DMS 273 treated with DMSO at 0.1 percent for 48 hours (cell line): ENCODE data around the gene LRRC51.

Source experiments
- DNase-seq: peaks from one replicate; lab custom pipeline; 2025; lab: John Stamatoyannopoulos, UW

Gene LRRC51

DNA sequence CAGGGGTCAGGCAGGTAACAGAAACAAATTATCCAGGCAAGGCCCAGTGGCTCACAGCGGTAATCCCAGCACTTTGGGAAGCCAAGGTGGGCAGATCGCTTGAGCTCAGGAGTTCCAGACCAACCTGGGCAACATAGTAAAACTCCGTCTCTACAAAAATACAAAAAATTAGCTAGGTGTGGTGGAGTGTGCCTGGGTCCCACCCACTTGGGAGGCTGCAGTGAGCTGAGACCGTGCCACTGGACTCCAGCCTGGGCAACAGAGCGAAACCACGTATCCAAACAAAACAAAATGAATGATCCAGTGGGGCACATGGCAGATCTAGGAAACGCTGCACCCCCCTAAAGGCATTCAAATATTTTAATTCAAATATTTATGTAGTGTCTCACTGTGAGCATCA, 10.2 kb upstream of the LRRC51 start:
- DNase-seq: no peak

DNA sequence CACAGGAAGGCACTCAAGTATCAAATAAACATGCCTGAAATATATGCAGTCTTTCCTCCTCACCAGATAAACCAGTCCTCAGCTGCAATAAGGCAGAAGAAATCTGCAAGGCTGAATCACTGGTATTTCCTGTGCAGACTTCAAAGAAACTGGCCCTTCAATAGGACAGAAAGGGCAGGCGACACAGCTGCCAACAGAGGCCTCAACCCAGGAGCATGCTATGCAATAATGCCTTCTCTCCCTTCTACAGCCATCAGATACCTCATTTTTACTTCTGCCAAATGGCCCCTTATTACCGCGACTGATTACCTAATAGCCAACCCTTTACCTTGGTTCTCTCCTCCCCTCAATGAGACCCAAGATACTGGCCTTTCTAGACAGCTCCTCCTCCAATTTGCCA, 8.3 kb upstream of the LRRC51 start:
- no peak for DNase-seq

DNA sequence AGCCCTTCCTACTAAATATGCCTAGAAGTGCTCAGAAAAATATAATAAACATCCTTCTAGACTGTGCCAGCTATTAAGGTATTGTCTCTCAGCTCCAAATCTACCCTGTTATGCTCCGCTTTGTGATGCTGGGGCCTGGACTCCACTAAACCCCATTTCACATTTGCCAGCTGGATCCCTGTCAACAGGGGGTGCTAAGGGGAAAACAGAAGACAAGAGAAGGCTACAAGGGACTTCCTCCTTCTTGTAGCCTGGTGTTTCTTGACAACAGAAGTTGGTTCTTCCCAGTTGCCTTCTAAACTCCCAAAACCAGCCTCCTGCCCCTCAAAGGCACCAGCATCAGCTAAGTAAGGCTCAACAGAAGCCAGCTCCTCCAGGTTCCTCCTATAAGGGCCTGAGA, 5.5 kb upstream of the LRRC51 start:
- no peak for DNase-seq

DNA sequence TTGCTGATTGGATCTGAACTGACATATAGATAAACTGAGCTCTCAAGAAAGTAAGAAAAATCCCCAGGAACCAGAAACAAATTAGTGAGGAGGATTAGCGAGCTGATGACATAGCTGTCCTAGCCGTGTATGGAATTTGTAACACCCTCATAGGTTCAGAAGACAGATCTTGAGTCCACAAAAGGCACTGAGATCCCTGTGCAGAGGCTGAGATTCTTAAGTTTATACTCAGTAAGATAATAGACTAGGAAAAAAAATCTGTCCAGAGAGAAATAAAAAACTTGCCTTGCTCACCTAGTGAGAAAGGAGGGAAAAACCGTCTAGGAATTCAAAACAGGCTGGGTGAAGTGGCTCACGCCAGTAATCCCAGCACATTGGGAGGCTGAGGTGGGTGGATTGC, 4.9 kb upstream of the LRRC51 start:
- no peak for DNase-seq

DNA sequence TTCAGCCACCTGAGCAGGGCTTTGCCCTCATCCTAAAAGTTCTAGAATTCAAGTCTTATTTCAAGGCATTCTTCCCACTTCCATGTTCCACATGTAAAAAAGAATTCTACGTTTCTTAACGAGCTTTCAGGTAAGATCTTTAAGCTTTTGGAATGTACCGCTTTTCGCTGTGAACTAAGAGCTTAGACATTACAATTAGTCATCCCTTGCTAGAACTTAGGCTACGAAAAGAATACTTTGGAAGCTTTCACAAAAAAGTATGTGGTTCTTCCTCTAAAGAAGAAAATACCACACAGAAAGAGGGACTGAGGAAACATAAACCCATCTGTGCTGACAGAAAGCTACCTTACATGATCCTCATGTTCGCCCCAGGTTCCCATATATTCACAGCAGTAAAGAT, 2.2 kb upstream of the LRRC51 start:
- no peak for DNase-seq

DNA sequence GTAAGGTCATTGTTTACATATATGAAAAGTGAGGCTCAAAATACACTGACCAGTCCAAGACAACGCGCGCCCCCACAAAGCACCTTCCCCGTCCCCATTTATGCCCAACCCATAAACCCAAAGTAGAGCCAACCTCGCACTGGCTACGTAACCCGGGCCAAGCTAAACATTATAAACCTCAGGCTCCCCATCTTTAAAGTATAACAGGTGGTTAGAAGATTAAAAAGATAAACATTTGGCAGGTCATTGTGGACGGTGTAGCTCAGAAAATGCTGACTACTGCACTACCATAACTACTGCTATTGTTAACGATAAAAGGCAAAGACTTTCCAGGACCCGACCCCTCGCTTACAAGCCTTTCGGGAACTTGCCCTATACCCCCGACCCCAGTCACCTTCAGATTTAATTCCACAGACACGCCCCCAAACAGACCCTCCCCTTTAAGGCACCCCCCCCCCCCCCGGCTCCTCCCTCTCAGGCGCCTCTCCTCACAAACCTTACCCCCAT, 778 bp upstream of the LRRC51 start:
- peak; percentile 46 for DNase-seq

DNA sequence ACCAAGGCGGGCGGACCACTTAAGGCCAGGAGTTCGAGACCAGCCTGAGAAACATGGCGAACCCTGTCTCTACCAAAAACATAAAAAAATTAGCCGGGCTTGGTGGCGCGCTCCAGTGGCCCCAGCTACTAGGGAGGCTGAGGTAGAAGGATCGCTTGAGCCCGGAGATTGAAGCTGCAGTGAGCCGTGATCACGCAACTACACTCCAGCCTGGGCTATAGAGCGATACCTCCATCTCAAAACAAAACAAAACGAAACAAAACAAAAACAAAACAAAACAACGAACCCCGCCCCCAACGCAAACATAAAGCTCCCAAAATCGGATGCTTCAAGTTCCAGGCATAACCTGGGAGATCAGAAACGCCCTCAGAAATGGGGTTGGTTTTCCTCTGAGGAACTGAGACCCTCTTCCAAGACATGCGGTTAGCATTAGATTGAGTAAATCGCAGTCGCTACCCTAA, 564 bp downstream of the LRRC51 start:
- DNase-seq: no peak

DNA sequence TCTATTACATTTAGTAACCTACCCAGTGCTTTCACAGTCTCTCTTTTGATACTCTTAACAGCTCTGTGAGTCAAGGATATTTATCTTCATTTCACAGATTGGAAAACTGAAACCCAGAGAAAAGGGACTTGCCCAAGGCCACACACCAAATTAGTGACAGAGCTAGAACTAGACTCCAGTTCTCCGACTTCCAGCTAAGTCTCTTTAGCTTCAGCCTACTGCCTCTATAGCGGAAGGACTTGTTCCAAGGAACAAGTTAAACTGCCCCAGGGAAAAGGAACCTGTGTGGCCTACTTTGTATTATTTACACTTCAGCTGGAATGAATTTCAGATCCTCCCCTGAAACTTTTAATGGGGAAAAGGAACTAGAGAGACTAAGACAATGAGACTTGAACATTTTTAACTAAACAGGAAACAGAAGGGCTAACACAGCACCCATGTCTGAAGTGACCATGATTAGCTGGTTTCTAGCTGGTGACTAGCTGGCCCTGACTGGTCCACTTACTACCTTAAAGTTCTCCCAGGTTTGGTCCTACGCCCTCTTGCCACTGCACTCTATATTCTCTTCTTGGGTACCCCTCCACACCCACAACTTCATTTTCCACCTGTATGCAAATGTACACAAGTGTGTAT, 1.3 kb downstream of the LRRC51 start:
- no peak for DNase-seq

DNA sequence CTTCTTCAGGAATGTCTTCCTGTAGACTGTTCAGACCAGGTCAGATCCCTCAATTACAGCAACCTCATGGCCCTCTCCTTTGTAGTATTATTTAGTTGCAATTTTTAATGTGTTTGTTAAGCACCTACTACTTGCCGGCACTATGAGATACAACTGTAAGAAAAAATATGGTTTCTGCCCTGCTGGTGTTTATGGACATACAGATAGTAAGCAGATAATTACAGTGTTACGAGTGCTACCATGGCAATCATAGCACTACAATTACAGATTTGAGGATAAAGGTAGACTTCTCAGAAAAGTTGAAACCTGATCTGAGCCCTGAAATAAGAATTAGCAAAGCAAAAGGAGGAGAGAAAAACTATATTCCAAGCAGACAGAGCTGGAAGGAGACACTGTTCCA, 2.8 kb downstream of the LRRC51 start:
- no peak for DNase-seq

DNA sequence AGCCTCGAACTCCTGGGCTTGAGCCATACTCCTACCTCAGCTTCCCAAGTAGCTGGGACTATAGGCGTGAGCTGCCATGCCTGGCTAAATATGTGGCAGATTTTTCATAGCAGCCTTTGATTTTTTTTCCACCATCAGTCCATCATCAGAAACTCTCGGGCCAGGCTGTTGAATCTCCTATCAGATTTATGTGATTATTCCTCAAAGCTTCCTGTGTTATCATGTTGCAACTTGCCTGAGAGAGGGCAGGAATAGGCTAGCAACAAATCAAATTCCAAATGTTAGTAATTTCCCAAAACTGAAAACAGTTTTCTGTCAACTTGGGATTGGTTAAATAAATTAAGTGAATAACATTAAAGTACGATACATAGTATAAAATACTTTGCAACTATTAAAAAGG, 3.4 kb downstream of the LRRC51 start:
- no peak for DNase-seq

DNA sequence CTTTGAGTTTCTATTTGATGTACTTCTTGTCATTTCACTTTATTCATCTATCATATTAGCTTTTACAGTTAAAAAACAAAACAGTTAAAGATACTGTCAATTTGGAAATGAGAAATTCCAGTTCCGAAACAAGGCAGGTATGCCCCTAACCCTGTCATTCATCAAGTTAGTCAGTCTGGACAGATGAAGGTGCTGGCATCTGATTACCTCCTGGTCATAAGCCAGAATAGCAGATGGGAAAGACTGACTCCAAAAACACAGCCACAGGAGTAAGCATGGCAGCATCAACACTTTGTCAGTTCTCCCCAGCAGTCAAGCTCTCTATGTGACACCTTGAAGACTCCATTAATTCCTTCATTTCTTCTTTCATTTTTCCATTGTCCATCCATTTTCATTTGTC, 4.3 kb downstream of the LRRC51 start:
- DNase-seq: peak; percentile 67

DNA sequence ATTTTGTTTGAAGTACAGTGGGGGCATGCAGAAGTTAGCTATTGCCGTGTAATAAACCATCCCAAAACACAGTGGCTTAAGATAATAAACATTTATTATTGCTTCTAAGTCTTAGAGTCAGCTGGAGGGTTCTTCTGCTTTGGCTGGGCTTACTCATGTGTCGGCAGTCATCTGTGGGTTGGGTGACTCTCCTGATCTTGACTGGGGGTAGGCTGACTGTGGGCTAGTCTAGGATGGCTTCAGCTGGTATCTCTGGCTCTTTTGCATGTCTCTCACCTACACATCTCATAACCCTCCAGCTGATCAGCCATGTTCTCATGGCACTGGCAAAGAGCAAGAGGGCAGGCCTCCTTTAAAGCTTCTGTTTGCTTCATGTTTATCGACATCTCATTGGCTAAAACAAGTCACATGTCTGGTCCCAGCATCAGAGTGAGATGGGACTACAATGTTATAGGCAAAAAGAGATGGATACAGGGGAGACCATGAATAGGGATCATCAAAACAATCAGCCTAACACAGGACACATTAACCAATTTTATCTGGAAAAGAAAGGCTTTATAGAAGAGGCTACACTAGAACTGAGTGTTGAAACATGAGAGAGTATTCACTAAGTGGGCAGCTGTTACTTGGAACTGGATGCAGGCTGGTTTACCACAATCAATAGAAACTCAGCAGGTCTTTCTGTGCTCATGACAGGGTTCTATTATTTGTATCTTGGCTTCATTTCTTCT, 5.1 kb downstream of the LRRC51 start:
- DNase-seq: no peak

DNA sequence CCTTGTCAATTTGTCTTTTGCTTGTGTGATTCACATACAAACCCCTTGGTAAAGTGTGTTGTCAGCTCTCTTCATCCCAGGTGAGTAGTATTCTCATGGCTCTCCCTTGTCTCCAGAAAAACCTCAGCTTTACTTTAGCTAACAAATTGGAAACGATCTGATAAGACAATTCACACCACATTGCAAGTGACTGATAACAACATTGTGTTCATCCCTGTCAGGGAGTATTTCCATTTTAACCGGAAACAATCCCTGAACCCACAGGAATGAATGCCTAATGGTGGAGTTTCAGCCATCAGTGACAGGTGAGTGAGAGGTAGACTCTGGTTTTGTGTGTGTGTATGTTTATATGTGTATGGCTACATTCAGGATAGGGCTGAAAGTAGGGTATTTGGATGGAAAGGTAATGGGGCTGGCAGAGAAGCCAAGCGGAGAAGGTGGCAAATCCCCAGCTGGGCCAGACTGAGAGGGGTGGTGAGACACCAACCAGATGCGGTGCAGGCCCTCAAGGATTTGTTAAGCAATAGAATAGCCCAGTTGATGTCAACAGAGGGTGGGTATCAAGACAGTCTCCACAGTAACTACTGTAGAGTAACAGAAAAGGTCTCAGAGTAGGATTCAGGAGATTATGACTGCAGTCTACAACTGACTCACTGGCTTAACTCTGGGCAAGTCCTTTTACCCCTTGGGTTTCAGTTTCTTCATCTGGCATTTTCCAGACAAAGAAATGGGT, 7.6 kb downstream of the LRRC51 start:
- DNase-seq: no peak

DNA sequence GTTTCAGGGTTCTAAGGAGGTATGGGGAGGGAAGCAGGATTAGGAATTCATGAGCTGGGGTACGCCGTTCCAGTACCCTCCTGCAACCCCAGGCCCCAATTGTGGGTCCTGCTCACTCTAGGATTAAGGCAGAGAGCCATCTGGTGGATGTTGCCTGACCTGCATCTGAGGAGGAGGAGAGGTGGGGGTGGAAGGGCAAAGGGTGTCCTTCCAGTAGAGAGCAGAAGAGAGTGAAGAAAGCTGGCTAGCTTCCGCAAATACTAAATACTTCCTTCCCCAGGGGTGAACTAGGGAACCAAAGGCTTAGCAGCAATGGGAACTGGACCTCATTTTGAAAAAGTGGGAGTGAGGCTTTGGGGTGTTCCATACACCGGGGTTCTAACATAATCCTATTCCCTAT, 10.6 kb downstream of the LRRC51 start:
- DNase-seq: no peak

DNA sequence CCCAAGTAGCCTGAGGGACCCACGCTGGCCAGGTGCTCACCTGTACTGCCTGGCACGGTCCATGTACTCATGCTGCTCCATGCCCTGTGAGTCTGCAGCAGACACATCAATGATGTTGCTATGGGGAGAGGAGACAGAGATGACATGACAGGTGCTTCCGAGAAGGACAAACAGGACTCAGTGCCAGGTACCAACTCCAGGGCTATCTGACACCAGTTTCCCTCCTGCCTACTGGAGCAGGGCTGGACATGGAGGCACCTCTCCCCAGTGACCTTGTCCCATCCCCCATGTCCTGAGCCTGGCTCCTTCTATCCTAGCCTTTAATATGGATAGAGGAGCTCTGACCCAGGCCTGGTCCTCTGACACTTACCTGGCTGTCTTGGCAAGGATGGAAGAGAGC, 18.1 kb downstream of the LRRC51 start:
- no peak for DNase-seq

DNA sequence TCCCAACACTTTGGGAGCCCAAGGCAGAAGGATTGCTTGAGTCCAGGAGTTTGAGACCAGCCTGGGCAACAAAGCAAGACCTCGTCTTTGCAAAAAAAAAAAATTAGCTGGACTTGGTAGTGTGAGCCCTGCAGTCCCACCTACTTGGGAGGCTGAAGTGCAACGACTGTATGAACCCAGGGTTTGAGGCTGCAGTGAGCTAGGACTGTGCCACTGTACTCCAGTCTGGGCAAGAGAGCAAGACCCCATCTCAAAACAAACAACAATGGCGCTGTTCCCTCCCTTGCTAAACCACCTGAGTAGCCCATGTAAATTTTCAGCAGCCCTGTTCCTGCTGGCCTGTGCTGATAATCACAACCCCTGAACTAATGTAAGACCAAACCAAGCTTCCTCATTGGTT, 19.4 kb downstream of the LRRC51 start:
- DNase-seq: no peak

DNA sequence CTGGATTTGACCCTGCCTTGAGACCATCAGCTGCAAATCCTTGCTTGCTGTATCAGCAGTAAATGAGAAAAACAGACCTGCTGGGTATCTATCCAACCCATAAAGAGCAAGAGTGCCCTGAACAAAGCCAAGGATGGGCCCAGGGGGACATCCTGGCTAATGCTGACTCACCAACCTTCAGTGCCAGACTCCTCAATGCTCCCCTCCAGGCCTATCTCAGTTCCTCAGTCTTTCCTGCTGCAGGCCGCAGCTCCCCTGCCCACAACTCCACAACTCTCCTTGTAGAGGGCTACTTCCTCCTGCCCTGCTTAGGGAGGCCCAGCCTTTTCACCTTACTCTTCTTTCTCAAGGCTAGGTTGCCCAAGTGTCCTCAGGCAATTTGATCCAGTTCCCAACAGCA, 19.8 kb downstream of the LRRC51 start:
- no peak for DNase-seq

DNA sequence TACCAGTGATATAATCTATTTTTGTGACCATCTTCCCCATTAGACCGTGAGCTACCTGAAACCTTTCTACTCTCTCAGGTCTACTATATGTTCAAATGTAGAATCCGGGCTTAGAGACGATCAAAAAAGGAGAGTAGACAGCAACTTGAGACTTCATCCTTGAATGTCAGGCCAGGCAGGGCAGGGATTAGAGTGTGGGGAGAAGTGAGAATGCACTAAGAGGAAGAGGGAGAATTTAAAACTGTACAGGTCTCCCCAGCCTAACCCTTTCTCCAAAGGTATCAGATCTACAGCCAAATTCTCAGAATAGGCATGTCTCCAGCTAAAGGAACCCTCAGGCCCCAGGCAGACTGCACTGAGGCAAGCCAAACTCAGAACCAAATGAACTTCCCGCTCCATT, 21.5 kb downstream of the LRRC51 start:
- DNase-seq: no peak

DNA sequence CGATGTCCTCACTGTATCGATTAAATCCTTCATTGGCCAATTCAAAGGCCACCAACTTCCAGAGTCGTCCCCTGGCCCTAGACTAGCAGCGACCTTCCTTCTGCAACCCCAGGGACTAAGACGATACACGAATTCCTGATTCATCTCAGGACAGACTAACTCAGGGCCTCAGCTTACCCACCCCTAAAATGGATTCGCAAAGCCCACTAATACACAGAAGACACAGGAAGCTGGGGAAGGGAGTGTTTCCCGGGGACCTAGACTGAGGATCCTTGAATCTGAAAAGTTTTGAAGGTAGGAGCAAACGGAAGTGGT, 21.9 kb downstream of the LRRC51 start:
- DNase-seq: no peak

DNA sequence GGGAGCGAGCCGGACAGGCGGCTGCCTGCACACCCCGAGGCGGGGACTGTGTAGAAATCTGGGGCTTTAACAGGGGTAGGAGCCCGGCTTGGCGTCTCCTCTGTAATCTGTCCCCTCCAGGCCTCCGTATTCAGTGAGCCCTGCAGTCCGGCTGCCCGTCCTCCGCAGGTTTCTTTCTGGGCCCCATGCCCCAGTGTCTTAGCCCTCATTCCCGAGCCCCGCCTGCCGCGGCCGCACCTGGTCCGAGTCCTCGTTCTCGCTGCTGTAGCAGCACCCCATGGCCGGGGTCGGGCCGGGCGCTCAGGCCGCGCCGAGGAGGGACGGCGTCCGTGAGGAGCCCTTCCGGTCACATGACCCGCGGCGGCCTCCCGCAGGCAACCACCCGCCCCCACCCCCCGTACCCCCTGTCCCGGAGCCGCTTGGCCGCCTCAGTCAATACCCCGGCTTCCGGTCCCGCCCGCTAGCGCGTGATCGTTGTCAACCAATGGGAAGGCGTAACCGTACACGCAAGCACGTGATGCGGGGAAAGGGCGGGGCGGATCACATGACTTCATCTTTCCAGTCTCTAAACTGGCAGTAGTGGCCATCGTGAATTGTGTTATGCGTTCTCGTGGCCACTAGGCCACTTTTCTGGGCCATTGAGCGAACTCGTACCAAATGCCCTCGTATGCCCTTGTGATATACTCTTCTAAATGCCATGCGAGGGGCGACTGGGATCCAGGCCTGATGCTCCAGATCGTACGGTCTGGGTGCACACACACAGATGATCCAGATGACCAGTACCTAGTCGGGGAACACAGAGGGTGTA, 22.5 kb downstream of the LRRC51 start, which contains the start of gene LAMTOR1:
TSS of gene LAMTOR1 (minus strand) at position 352 of the 808 bp plus-strand sequence. CDS start at position 279, 73 bp downstream.
- DNase-seq: peak; percentile 92

DNA sequence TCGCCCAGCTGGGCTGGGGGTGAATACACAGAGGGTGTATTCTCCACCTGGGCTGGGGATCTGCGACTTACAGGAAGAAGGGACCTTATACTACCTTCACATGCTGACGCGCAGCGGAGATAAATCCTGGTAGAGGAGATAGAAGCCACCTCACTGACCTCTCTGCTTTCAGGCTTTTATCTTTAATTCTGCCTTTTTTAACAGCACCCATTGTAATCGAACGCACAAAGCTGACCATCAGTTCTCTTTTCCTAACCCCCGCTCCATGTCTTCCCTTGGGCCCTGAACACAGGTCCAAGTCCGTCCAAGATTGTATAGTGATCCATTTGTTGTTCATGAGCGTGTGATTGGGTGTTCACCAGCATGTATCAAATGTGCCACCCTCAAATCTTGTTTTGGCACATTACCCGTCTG, 23.1 kb downstream of the LRRC51 start:
- DNase-seq: no peak

DNA sequence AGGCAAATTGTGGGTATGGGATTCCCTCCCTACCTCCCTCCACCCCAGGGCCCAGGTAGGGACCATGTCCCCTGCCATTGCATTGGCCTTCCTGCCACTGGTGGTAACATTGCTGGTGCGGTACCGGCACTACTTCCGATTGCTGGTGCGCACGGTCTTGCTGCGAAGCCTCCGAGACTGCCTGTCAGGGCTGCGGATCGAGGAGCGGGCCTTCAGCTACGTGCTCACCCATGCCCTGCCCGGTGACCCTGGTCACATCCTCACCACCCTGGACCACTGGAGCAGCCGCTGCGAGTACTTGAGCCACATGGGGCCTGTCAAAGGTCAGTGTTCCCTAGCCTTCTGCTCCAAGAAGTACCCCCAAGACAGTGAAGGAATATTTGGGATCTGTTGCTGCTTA, 25.2 kb downstream of the LRRC51 start, which contains the start of gene TOMT:
TSS of gene TOMT (plus strand) at position 37 of the 400 bp plus-strand sequence. CDS start at position 65, 28 bp downstream.
- no peak for DNase-seq
